CD14-positive monocyte (primary cell): ENCODE measurements around the gene OXT. TPM values are rescaled to one million over a fixed set of nuclear protein-coding genes. Genes with fewer than 3 reads are reported as not detected.
"Not testable (repeated sequence)": the region's sequence is repeated elsewhere in the genome, so short reads cannot be mapped to it uniquely, and the experiment has no call there.

Source experiments
- DNase-seq, 3 donors: peaks; one replicate each; pipeline ENCODE4 v3.0.0-alpha.2; 2011 to 2022
- H2AFZ ChIP-seq: 2 replicates; pipeline ENCODE4 v1.6.0; 2012; ENCODE audit warnings: mild to moderate bottlenecking, low read depth, low read length, inconsistent platforms; ENCODE audit not compliant: insufficient read depth, poor library complexity, severe bottlenecking
- H3K27ac ChIP-seq, 2 donors: 1 replicate in 1 of 2; 2 replicates in 1 of 2; pipeline ENCODE4 v1.5.1; 2012 to 2013; ENCODE audit warnings: low read length in 2 of 2, control low read depth in 1 of 2, inconsistent platforms in 1 of 2, low read depth in 1 of 2, mild to moderate bottlenecking in 1 of 2
- H3K27me3 ChIP-seq, 2 donors: one replicate each; pipeline versions ENCODE4 v1.6.0 to v1.6.1; 2011 to 2013; ENCODE audit warnings: low read length in 2 of 2; ENCODE audit not compliant: control insufficient read depth in 2 of 2, insufficient read depth in 2 of 2
- H3K36me3 ChIP-seq, 2 donors: replicated peaks in 1 of 2; 1 replicate in 1 of 2; 2 replicates in 1 of 2; pipeline versions ENCODE4 v1.5.1 to v1.6.1; 2012 to 2013; ENCODE audit warnings: low read length in 2 of 2, control low read depth in 1 of 2, inconsistent platforms in 1 of 2, mild to moderate bottlenecking in 1 of 2; ENCODE audit not compliant: insufficient read depth in 2 of 2, control insufficient read depth in 1 of 2
- H3K4me1 ChIP-seq, 2 donors: 1 replicate in 1 of 2; 2 replicates in 1 of 2; pipeline versions ENCODE4 v1.5.1 to v1.6.1; 2012 to 2013; ENCODE audit warnings: low read length in 2 of 2, control low read depth in 1 of 2, inconsistent platforms in 1 of 2, mild to moderate bottlenecking in 1 of 2, moderate library complexity in 1 of 2; ENCODE audit not compliant: insufficient read depth in 2 of 2, control insufficient read depth in 1 of 2
- H3K4me2 ChIP-seq: replicated peaks from 2 replicates; pipeline ENCODE3; 2012; ENCODE audit warnings: low read length, moderate library complexity, mild to moderate bottlenecking; ENCODE audit not compliant: poor library complexity, severe bottlenecking; ENCODE audit errors: extremely low read depth
- H3K4me3 ChIP-seq, 3 experiments: fragments of 200-600 bp in 1 of 3; sonication (generic) in 1 of 3; replicated peaks in 1 of 3; 1 replicate in 2 of 3; 2 replicates in 1 of 3; pipeline ENCODE4 v1.5.1; 2011 to 2013; ENCODE audit warnings: low read length in 3 of 3, mild to moderate bottlenecking in 3 of 3, control low read depth in 2 of 3, low read depth in 2 of 3, inconsistent platforms in 1 of 3, moderate library complexity in 1 of 3
- H3K79me2 ChIP-seq: 2 replicates; pipeline ENCODE4 v1.6.0; 2012; ENCODE audit warnings: mild to moderate bottlenecking, control low read depth, inconsistent platforms, low read length, moderate library complexity; ENCODE audit not compliant: insufficient read depth
- H3K9ac ChIP-seq: 2 replicates; pipeline ENCODE4 v1.6.0; 2017; ENCODE audit warnings: low read length, mild to moderate bottlenecking; ENCODE audit not compliant: insufficient read depth, poor library complexity, severe bottlenecking
- H3K9me3 ChIP-seq, 2 donors: replicated peaks in 1 of 2; 1 replicate in 1 of 2; 2 replicates in 1 of 2; pipeline versions ENCODE4 v1.5.1 to v1.6.1; 2012 to 2013; ENCODE audit warnings: low read length in 2 of 2, control low read depth in 1 of 2; ENCODE audit not compliant: control insufficient read depth in 1 of 2, insufficient read depth in 1 of 2
- H4K20me1 ChIP-seq: 2 replicates; pipeline ENCODE4 v1.6.0; 2012; ENCODE audit warnings: mild to moderate bottlenecking, low read length, control low read depth, moderate library complexity; ENCODE audit not compliant: insufficient read depth
- H3K27ac Mint-ChIP-seq, 7 donors: one replicate each; pipeline ENCODE4 v1.8.0; 2020; ENCODE audit warnings: mild to moderate bottlenecking in 7 of 7, mixed read lengths in 7 of 7, moderate library complexity in 6 of 7, inconsistent platforms in 2 of 7
- H3K27me3 Mint-ChIP-seq, 3 donors: one replicate each; pipeline ENCODE4 v1.8.0; 2021 to 2022; ENCODE audit warnings: low read depth in 3 of 3, mild to moderate bottlenecking in 3 of 3, mixed read lengths in 3 of 3, moderate library complexity in 3 of 3, inconsistent platforms in 1 of 3
- H3K36me3 Mint-ChIP-seq, 2 donors: one replicate each; pipeline ENCODE4 v1.8.0; 2020; ENCODE audit warnings: mixed read lengths in 2 of 2, inconsistent platforms in 1 of 2, mild to moderate bottlenecking in 1 of 2
- H3K4me1 Mint-ChIP-seq: one replicate; pipeline ENCODE4 v1.8.0; 2020; ENCODE audit warnings: mild to moderate bottlenecking, mixed read lengths
- H3K4me3 Mint-ChIP-seq, 2 donors: one replicate each; pipeline ENCODE4 v1.8.0; 2020; ENCODE audit warnings: mild to moderate bottlenecking in 2 of 2, mixed read lengths in 2 of 2, moderate library complexity in 1 of 2
- H3K9me3 Mint-ChIP-seq, 7 donors: one replicate each; pipeline ENCODE4 v1.8.0; 2020 to 2022; ENCODE audit warnings: mixed read lengths in 7 of 7, mild to moderate bottlenecking in 6 of 7, moderate library complexity in 6 of 7, inconsistent platforms in 2 of 7
- CTCF ChIP-seq: fragments of 200-600 bp; IDR thresholded peaks from one replicate; pipeline ENCODE4 v1.8.0; 2022; ENCODE audit warnings: antibody characterized with exemption, mild to moderate bottlenecking
- WGBS: methylation state at CpG from one replicate; pipeline ENCODE4 v1.1.5; 2013; ENCODE audit warnings: missing lambda C conversion rate; ENCODE audit not compliant: insufficient coverage; 5-methylcytosine and 5-hydroxymethylcytosine counted together
- intact Hi-C, 2 donors: fragments of 100-400 bp; cut with micrococcal nuclease; formaldehyde crosslinking; loops; one replicate each; pipeline versions ENCODE4 v1.15.0 to v1.15.1; 2023
- polyA minus RNA-seq: library from RNA; depleted of rRNA, polyadenylated mRNA; stranded (reverse); fragments of >200 nt; gene quantifications from 2 replicates; pipeline ENCODE4 v1.2.3, GENCODE V29; 2012
- polyA plus RNA-seq, 3 donors: library from polyadenylated mRNA; depleted of rRNA in 1 of 3; unstranded in 2 of 3; stranded (reverse) in 1 of 3; fragments of 300-500 nt in 2 of 3; fragments of >200 nt in 1 of 3; fragmentation: Illumina TruSeq in 2 of 3; gene quantifications; 1 replicate in 2 of 3; 2 replicates in 1 of 3; pipeline ENCODE4 v1.2.3, GENCODE V29; 2012 to 2021
- total RNA-seq, 12 experiments: library from RNA in 1 of 12; stranded (reverse) in 1 of 12; fragments of 120-200 nt in 1 of 12; gene quantifications; one replicate each; pipeline ENCODE4 v1.2.4 and lab custom pipeline; 2013 to 2026; ENCODE audit warnings: mixed read lengths in 6 of 12, inconsistent platforms in 1 of 12

The OXT gene
- not detected for total RNA-seq (2013)
- polyA plus RNA-seq, result not detected
- polyA minus RNA-seq, result not detected in 2 replicates
- 0 to 0.17 (median 0) reads per million in 11 experiments for total RNA-seq (lab: John Stamatoyannopoulos, UW)

DNA sequence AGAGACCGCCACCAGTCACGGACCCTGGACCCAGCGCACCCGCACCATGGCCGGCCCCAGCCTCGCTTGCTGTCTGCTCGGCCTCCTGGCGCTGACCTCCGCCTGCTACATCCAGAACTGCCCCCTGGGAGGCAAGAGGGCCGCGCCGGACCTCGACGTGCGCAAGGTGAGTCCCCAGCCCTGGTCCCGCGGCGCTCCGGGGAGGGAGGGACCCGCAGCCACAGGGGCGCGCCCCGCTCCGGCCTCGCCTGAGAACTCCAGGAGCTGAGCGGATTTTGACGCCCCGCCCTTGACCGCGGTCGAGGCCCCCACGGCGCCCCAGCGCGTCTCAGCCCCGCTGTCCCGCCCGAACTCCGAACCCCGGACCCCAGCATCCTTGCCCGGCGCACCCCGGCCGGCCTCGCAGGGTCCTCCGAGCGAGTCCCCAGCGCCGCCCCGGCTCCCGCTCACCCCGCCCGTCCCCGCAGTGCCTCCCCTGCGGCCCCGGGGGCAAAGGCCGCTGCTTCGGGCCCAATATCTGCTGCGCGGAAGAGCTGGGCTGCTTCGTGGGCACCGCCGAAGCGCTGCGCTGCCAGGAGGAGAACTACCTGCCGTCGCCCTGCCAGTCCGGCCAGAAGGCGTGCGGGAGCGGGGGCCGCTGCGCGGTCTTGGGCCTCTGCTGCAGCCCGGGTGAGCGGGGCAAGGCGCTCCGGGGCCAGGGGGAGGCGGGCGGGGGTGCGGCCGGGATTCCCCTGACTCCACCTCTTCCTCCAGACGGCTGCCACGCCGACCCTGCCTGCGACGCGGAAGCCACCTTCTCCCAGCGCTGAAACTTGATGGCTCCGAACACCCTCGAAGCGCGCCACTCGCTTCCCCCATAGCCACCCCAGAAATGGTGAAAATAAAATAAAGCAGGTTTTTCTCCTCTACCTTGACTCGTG, at the start of gene OXT:
OXT (plus strand) TSS at position 11 of the 920 bp plus-strand sequence; CDS start at position 47, 36 bp downstream.
- peak in 2 of 3 donors; percentile 20 to 47 for DNase-seq
- H3K9ac ChIP-seq, result peak within 1 kb of the TSS; percentile 51
- peak within 1 kb of the TSS; percentile 80 for H3K4me2 ChIP-seq
- Mint-ChIP-seq H3K27ac (peak within 1 kb of the TSS in 1 of 7 donors; percentile 35), H3K27me3 (peaks cover 34 to 64% (median 47%) of the 10 kb centered on the region in 3 donors), H3K9me3 (peaks cover 3 to 14% (median 11%) of the 10 kb centered on the region in 7 donors), H3K4me3 (peak within 1 kb of the TSS; percentile 74 to 88), H3K36me3 (peaks cover 0 to 5% of the 10 kb centered on the region in 2 donors), H3K4me1 (peaks cover 22% of the 10 kb centered on the region)
- H3K4me3 ChIP-seq, result peak within 1 kb of the TSS; percentile 7 to 69 (median 14)
- no peaks in the 10 kb centered on the region for H3K36me3 ChIP-seq
- no peaks in the 10 kb centered on the region for H3K79me2 ChIP-seq
- TF ChIP-seq CTCF, result no peak
- no peaks in the 10 kb centered on the region for H3K9me3 ChIP-seq
- H2AFZ ChIP-seq, result peak within 1 kb of the TSS; percentile 81
- H3K27me3 ChIP-seq, result peaks cover 11 to 37% of the 10 kb centered on the region in 2 donors
- intact Hi-C loops, result no loop called here
- H3K27ac ChIP-seq, result no peak within 1 kb of the TSS
- WGBS, result 3% methylated on average over 82 of the region's 95 CpGs
- H3K4me1 ChIP-seq, result peaks cover 15 to 23% of the 10 kb centered on the region in 2 donors
- no peaks in the 10 kb centered on the region for H4K20me1 ChIP-seq

GRCh38 chr20:3021777-3022176, 49.6 kb upstream of the OXT start:
- TF ChIP-seq CTCF, result no peak
- Mint-ChIP-seq H3K27ac (peak overlapping the region in 2 of 7 donors; percentile 0 to 11), H3K9me3 (peaks cover 0 to 3% (median 0%) of the 10 kb centered on the region in 7 donors), H3K4me3 (no peak overlapping the region), H3K4me1 (no peaks in the 10 kb centered on the region), H3K27me3 (peaks cover 0 to 2% (median 0%) of the 10 kb centered on the region in 3 donors), H3K36me3 (peaks cover 69 to 76% of the 10 kb centered on the region in 2 donors)
- Histone ChIP-seq H2AFZ (no peak overlapping the region), H3K9me3 (no peaks in the 10 kb centered on the region), H3K4me3 (no peak overlapping the region), H4K20me1 (no peaks in the 10 kb centered on the region), H3K27me3 (no peaks in the 10 kb centered on the region), H3K9ac (no peak overlapping the region), H3K36me3 (peaks cover 61 to 79% of the 10 kb centered on the region in 2 donors), H3K4me1 (no peaks in the 10 kb centered on the region), H3K4me2 (no peak overlapping the region), H3K79me2 (no peaks in the 10 kb centered on the region), H3K27ac (no peak overlapping the region)
- WGBS, result 97% methylated on average over 5 of the region's 5 CpGs
- no peak for DNase-seq
- intact Hi-C loops, result no loop called here

DNA sequence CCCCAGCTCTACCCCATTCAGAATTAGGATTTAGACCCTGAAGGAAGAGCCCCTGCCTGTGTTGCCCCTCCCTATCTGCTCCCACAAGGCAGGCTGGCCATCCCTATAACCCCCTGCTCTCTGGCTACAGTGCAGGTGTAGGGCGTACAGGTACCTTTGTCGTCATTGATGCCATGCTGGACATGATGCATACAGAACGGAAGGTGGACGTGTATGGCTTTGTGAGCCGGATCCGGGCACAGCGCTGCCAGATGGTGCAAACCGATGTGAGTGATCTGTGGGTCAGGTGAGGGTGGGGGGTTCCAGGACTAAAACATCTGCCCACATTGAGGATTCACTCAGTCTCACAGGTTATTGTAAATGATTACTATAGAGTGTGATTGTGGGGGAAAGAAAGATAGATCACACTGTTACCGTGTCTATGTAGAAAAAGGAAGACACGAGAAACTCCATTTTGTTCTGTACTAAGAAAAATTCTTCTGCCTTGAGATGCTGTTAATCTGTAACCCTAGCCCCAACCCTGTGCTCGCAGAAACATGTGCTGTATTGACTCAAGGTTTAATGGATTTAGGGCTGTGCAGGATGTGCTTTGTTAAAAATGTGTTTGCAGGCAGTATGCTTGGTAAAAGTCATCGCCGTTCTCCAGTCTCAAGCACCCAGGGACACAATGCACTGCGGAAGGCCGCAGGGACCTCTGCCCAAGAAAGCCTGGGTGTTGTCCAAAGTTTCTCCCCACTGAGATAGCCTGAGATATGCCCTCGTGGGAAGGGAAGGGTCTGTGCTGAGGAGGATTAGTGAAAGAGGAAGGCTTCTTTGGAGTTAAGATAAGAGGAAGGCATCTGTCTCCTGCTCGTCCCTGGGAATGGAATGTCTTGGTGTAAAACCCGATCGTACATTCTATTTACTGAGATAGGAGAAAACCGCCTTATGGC, 48.6 kb upstream of the OXT start:
- H3K79me2 ChIP-seq, H3K4me1 ChIP-seq, H3K9me3 ChIP-seq, H3K9me3 Mint-ChIP-seq, H3K27ac ChIP-seq, H3K4me1 Mint-ChIP-seq, H3K4me3 ChIP-seq, H2AFZ ChIP-seq, intact Hi-C loops, H3K4me2 ChIP-seq, H3K27me3 ChIP-seq, H3K27me3 Mint-ChIP-seq, DNase-seq, H4K20me1 ChIP-seq, H3K9ac ChIP-seq, H3K4me3 Mint-ChIP-seq: not testable (repeated sequence)
- 94% methylated on average over 14 of the region's 20 CpGs for WGBS
- Mint-ChIP-seq H3K27ac (peak overlapping the region in 1 of 7 donors; percentile 22), H3K36me3 (peaks cover 58 to 76% of the 10 kb centered on the region in 2 donors)
- peaks cover 62 to 79% of the 10 kb centered on the region in 2 donors for H3K36me3 ChIP-seq
